RWPE1 (cell line): ENCODE measurements around the gene KRTAP10-8.
"Not testable (repeated sequence)": the region's sequence is repeated elsewhere in the genome, so short reads cannot be mapped to it uniquely, and the experiment has no call there.

Experiments
- CTCF ChIA-PET: fragments of 350-600 bp; sonication (Branson Sonifier 250); formaldehyde crosslinking; extraction: SDS; loops from one replicate; lab custom pipeline; 2021; lab: Yijun Ruan, JAX
- POLR2A ChIA-PET: fragments of 400-600 bp; formaldehyde crosslinking; extraction: SDS; loops from one replicate; lab custom pipeline; 2020; ENCODE audit warnings: antibody characterized with exemption; ENCODE audit not compliant: low non-redundant PET; lab: Yijun Ruan, JAX
- DNase-seq: peaks from one replicate; pipeline ENCODE4 v3.0.0; 2012; ENCODE audit warnings: low spot score
- H3K27ac ChIP-seq: fragments of 450-650 bp; 2 replicates; pipeline ENCODE4 v1.5.1; 2017
- CTCF ChIP-seq: fragments of 450-650 bp; conservative IDR thresholded peaks from 2 replicates; pipeline ENCODE4 v1.5.1; 2017; ENCODE audit warnings: low read depth, mild to moderate bottlenecking

Gene KRTAP10-8

GRCh38 chr21:44574457-44575306 lies 37.2 kb upstream of the KRTAP10-8 start:
- TF ChIP-seq CTCF = no peak
- CTCF ChIA-PET = interaction anchor here (0.7 kb wide), 2 partner anchors 54 to 72 kb away, joined by 3 to 7 read pairs; no protein-coding TSS in a partner anchor
- POLR2A ChIA-PET = no interaction called here
- no peak for DNase-seq
- H3K27ac ChIP-seq = no peak overlapping the region

- ChIA-PET POLR2A (no interaction called here), CTCF (interaction anchor here (0.7 kb wide), 1 partner anchor 53 kb away, joined by 3 read pairs; no protein-coding TSS in a partner anchor)
- TF ChIP-seq CTCF = no peak
- no peak overlapping the region for H3K27ac ChIP-seq
- no peak for DNase-seq
These were observed 36.4 kb upstream of the KRTAP10-8 start for GRCh38 chr21:44575307-44576024.

GRCh38 chr21:44576025-44576420 lies 35.9 kb upstream of the KRTAP10-8 start:
- TF ChIP-seq CTCF = no peak
- H3K27ac ChIP-seq = no peak overlapping the region
- no peak for DNase-seq
- CTCF ChIA-PET = no interaction called here
- POLR2A ChIA-PET = no interaction called here

DNA sequence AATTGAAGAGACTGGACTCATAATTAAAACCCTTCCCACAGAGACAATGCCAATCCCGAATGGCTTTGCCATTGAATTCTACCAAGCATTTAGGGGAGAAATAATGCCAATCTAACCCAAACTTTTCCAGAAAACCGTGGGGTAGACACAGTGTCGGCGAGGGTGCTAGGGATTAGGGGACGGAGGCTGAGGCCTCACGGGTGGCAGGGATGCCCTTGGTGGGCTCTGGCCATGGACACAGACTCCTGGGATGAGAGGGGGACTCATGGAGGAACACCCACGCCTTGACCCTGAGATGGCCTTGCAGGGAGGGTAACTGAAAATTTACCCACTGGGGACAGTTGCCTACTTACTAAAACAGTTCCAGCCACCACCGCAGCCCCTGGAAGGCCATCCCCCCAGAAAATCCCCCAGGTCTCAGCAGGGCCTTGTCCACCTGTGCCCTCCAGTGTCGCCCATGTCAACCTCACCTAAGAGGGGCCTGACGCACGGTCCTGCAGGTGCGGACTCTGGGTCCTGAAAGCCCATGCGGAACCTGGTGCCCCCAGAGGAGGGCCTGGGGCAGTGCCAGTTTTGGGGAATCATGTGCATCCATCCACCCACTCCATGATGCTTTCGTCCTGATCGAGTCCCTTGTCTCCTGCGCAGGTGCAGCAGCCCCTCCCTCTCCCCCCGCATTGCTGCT lies 33.4 kb upstream of the KRTAP10-8 start:
- ChIA-PET CTCF (interaction anchor here (0.7 to 1.3 kb wide), 2 partner anchors 68 to 1461 kb away, joined by 3 to 9 read pairs; no protein-coding TSS in a partner anchor), POLR2A (no interaction called here)
- no peak for DNase-seq
- no peak overlapping the region for H3K27ac ChIP-seq
- no peak for TF ChIP-seq CTCF

DNA sequence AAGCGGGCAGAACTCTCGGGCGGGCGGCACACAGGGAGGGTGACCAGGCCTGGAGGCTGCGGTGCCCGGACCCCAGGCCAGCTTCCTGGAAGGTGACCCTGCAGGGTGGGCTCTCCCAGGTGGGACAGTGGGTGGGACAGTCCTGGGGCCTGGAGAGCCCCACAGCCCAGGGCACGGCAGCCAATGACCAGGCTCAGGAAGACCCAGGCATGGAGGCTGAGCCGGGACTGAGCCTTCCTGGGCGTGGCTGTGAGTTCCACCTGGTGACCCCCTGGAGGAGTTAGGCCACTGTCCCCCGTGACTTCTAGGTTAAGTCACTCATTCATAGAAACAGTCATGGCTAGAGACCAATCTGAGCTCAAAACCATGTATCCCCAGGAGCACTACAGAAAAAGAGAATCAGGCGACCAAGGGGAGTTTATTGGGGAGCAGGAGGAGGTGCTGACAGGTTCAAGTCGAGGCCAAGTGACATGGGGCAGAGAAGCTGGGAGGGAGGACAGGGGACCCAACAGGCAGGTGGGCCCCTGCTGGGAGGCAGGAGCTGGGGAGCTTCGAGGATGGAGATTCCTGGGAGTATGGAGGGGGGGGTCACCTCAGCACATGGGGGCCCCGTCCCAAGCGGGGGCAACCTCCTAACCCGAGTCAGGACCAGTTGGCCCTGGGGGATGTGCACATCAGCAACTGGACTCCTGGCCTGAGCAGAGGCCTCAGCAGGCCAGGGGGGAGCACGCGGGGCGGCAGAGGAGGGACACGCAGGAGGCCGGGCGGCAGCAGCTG lies 32.6 kb upstream of the KRTAP10-8 start:
- ChIA-PET CTCF (interaction anchor here (0.7 to 1.3 kb wide), 2 partner anchors 69 to 1461 kb away, joined by 3 to 9 read pairs; no protein-coding TSS in a partner anchor), POLR2A (no interaction called here)
- TF ChIP-seq CTCF = no peak
- DNase-seq = no peak
- H3K27ac ChIP-seq = no peak overlapping the region

DNA sequence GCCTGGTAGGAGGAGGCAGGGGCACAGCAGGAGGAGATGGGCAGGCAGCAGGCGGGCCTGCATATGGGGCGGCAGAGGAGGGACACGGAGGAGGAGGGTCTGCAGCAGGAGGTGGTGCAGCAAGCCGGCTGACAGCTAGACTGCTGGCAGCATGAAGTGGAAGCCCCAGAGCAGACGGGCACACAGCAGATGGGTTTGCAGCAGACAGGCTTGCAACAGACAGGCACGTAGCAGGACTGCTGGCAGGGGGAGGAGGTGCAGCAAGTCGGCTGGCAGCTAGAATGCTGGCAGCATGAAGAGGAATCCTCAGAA lies 32.1 kb upstream of the KRTAP10-8 start:
- ChIA-PET POLR2A (no interaction called here), CTCF (interaction anchor here (1.3 kb wide), 1 partner anchor 69 kb away, joined by 3 read pairs; no protein-coding TSS in a partner anchor)
- H3K27ac ChIP-seq = no peak overlapping the region
- no peak for TF ChIP-seq CTCF
- DNase-seq = no peak

GRCh38 chr21:44580231-44580821 lies 31.6 kb upstream of the KRTAP10-8 start, which contains the start of gene KRTAP10-5:
TSS of gene KRTAP10-5 (minus strand) at chr21:44580604. CDS start at chr21:44580578, 26 bp downstream.
- DNase-seq, CTCF ChIA-PET, POLR2A ChIA-PET, H3K27ac ChIP-seq: not testable (repeated sequence)
